GM19395 (cell line): ENCODE measurements around the gene EFCAB10.
A peak's percentile ranks its signal among the peaks of the same experiment; 100 is the strongest.
"Not testable (repeated sequence)": the region's sequence is repeated elsewhere in the genome, so short reads cannot be mapped to it uniquely, and the experiment has no call there.

ENCODE experiments used
- ATAC-seq: cut with Tn5 transposase; IDR thresholded peaks from one replicate; pipeline ENCODE4 v1.9.1; 2021; ENCODE audit warnings: mild to moderate bottlenecking, moderate library complexity; ENCODE audit not compliant: unreplicated experiment

Gene EFCAB10

GRCh38 chr7:105532709-105533460 lies 48.4 kb downstream of the EFCAB10 start:
- ATAC-seq: no peak

GRCh38 chr7:105531792-105532671 lies 49.3 kb downstream of the EFCAB10 start, which contains the start of gene RINT1:
RINT1 (plus strand) TSS chr7:105532201; CDS start chr7:105532316, 115 bp downstream.
- peak; percentile 95 for ATAC-seq

DNA sequence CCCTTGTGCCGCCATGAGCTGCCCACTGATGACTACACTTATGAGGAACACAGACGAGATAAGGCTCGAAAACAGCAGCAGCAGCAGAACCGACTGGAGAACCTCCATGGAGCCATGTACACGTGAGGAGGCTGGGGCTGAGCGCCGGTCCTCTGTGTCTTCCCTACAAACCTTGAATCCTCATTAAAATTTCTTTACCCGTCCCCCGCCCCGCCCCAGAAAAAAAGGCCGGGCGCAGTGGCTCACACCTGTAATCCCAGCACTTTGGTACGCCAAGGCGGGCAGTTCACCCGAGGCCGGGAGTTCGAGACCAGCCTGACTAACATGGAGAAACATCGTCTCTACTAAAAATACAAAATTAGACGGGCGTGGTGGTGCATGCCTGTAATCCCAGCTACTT lies 50.7 kb downstream of the EFCAB10 start:
- no peak for ATAC-seq

- ATAC-seq: no peak
Observed at GRCh38 chr7:105530126-105530525, 51.2 kb downstream of the EFCAB10 start.

DNA sequence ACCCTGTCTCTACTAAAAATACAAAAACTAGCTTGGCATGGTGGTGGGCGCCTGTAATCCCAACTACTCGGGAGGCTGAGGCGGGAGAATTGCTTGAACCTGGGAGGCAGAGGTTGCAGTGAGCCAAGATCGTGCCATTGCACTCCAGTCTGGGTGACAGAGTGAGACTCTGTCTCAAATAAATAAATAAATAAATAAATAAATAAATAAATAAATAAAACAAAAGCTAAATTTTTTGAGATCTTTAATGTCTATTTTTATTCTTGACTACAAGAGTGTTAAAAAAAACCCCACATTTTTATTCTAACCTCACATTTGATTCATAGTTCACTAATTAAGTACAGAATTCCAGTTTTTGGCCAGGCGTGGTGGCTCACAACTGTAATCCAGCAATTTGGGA lies 53.6 kb downstream of the EFCAB10 start:
- ATAC-seq: not testable (repeated sequence)

DNA sequence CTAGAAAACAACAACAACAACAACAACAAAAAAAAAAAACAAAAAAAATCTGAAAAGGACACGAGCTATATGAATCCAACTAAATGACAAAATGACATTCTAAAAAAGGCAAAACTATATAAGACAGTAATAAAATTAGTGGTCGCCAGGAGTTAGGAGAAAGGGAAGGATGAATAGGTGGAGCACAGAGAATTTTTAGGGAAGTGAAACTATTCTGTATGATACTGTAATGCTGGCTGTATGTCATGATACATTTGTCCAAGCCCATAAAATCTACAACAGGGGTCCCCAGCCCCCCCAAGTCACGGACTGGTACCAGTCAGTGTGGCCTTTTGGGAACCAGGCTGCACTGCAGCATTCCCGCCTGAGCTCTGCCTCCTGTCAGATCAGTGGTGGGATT lies 56.5 kb downstream of the EFCAB10 start:
- ATAC-seq: no peak

DNA sequence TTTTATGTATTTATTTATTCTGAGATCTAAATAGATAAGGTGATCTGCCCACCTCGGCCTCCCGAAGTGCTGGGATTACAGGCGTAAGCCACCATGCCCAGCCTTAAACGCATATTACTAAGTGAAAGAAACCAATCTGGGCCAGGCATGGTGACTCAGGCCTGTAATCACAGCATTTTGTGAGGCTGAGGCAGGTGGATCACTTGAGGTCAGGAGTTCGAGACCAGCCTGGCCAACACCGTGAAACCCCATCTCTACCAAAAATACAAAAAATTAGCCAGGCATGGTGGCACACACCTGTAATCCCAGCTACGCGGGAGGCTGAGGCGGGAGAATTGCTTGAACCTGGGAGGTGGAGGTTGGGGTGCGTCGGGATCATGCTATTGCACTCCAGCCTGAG lies 56.9 kb downstream of the EFCAB10 start:
- ATAC-seq: not testable (repeated sequence)

- ATAC-seq: peak; percentile 84
Observed at GRCh38 chr7:105521717-105522463, 59.4 kb downstream of the EFCAB10 start, which contains the start of gene PUS7. PUS7 (minus strand) TSS chr7:105522271; CDS start chr7:105508512, 13,759 bp downstream.

- ATAC-seq: peak; percentile 46
Observed at GRCh38 chr7:105521027-105521716, 60.1 kb downstream of the EFCAB10 start.

DNA sequence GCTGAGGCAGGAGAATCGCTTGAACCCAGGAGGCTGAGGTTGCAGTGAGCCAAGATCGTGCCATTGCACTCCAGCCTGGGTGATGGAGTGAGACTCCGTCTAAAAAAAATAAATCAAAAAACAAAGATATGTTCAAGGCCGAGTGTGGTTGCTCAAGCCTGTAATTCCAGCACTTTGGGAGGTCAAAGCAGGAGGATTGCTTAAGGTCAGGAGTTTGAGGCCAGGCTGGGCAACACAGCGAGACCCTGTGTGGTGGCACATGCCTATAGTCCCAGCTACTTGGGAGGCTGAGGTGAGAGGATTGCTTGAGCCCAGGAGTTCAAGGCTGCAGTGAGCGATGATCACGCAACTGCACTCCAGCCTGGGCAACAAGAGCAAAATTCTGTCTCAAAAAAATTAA lies 60.7 kb downstream of the EFCAB10 start:
- not testable (repeated sequence) for ATAC-seq

DNA sequence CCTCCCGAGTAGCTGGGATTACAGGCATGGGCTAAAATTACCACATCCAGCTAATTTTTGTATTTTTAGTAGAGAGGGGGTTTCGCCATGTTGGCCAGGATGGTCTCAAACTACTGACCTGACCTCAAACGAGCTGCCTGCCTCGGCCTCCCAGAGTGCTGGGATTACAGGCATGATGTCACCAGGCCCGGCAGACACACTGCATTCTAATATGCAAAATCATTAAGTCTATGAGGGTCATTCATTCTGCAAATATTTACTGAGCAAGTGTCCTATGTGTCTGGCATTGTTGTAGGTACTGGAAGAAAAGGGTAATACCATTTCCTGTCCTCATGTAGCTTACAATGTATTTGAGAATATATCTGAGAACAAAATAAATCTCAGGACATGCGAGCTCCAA lies 61.9 kb downstream of the EFCAB10 start:
- no peak for ATAC-seq

- ATAC-seq: not testable (repeated sequence)
Observed at GRCh38 chr7:105515610-105516009, 65.7 kb downstream of the EFCAB10 start.
